GM12878 (cell line): ENCODE data around the gene PTPRC. TPM values are rescaled to one million over a fixed set of nuclear protein-coding genes. Genes with fewer than 3 reads are reported as not detected.

ENCODE experiments used
- ATAC-seq: fragments of 200-7000 bp; cut with Tn5 transposase; 3 replicates; pipeline ENCODE4 v1.9.1; 2020; ENCODE audit warnings: mild to moderate bottlenecking, moderate library complexity
- BruUV-seq: library from RNA; stranded (reverse); fragments of 400-500 nt; replicated peaks from 2 replicates; lab custom pipeline; 2021; lab: Mats Ljungman, UMichigan
- CTCF ChIA-PET: fragments of 300-600 bp; sonication (Branson Sonifier 250); formaldehyde crosslinking; extraction: SDS; loops from one replicate; lab custom pipeline; 2021; ENCODE audit warnings: inconsistent platforms; lab: Yijun Ruan, JAX
- POLR2A ChIA-PET: fragments of 350-600 bp; formaldehyde crosslinking; extraction: SDS; loops from one replicate; lab custom pipeline; 2021; ENCODE audit warnings: inconsistent platforms; lab: Charles Lee
- RAD21 ChIA-PET: fragments of 300-600 bp; sonication (Branson Sonifier 250); formaldehyde crosslinking; loops from one replicate; lab custom pipeline; 2023; ENCODE audit warnings: antibody characterized with exemption; ENCODE audit not compliant: unreplicated experiment; lab: Charles Lee
- SMC1A ChIA-PET: fragments of 300-600 bp; sonication (Branson Sonifier 250); formaldehyde crosslinking; loops from one replicate; lab custom pipeline; 2023; ENCODE audit not compliant: unreplicated experiment, uncharacterized antibody; lab: Charles Lee
- DNase-seq: peaks from one replicate; pipeline ENCODE4 v3.0.0-alpha.2; 2011; ENCODE audit warnings: low read depth, low spot score
- FAIRE-seq: peaks from 3 replicates; lab custom pipeline; 2011; peaks lifted over from hg19 to GRCh38; lab: Jason Lieb, UNC
- H2AFZ ChIP-seq: 2 replicates; pipeline ENCODE4 v1.6.0; 2011; ENCODE audit warnings: low read depth, low read length, control low read depth; ENCODE audit not compliant: control insufficient read depth
- H3K27ac ChIP-seq: 2 replicates; pipeline ENCODE4 v1.5.1; 2011; ENCODE audit warnings: control low read depth; ENCODE audit not compliant: control insufficient read depth, insufficient read depth
- H3K27me3 ChIP-seq, 2 experiments: replicated peaks in 1 of 2; 2 replicates each; pipeline versions ENCODE4 v1.6.0 to v1.6.1; 2011; ENCODE audit warnings: low read length in 1 of 2; ENCODE audit not compliant: control insufficient read depth in 2 of 2, insufficient read depth in 2 of 2
- H3K36me3 ChIP-seq, 2 experiments: 2 replicates each; pipeline ENCODE4 v1.5.1; 2011; ENCODE audit warnings: low read length in 1 of 2; ENCODE audit not compliant: control insufficient read depth in 2 of 2, insufficient read depth in 2 of 2
- H3K4me1 ChIP-seq: 2 replicates; pipeline ENCODE4 v1.6.1; 2011; ENCODE audit warnings: mild to moderate bottlenecking, low read length, moderate library complexity, mixed read lengths; ENCODE audit not compliant: control insufficient read depth, insufficient read depth
- H3K4me2 ChIP-seq: 2 replicates; pipeline ENCODE4 v1.6.0; 2011; ENCODE audit warnings: control low read depth; ENCODE audit not compliant: control insufficient read depth, insufficient read depth
- H3K4me3 ChIP-seq: fragments of 200-600 bp; sonication (generic); 2 replicates; pipeline ENCODE4 v1.5.1; 2016
- H3K79me2 ChIP-seq: 2 replicates; pipeline ENCODE4 v1.6.0; 2011; ENCODE audit warnings: low read length; ENCODE audit not compliant: control insufficient read depth, insufficient read depth
- H3K9ac ChIP-seq: 2 replicates; pipeline ENCODE4 v1.8.0; 2011; ENCODE audit warnings: low read length, control low read depth, mixed read lengths; ENCODE audit not compliant: control insufficient read depth, insufficient read depth
- H3K9me3 ChIP-seq: replicated peaks from 3 replicates; pipeline ENCODE4 v1.5.1; 2011; ENCODE audit warnings: mild to moderate bottlenecking, low read length; ENCODE audit not compliant: control insufficient read depth, insufficient read depth
- H4K20me1 ChIP-seq: 2 replicates; pipeline ENCODE4 v1.6.0; 2011; ENCODE audit not compliant: control insufficient read depth, insufficient read depth
- ASH2L ChIP-seq: fragments of 300-600, 200-600 bp; sonication (generic); IDR thresholded peaks from 2 replicates; pipeline ENCODE4 v1.6.1; 2017; ENCODE audit warnings: low read depth, mild to moderate bottlenecking, borderline replicate concordance
- CHD1 ChIP-seq: IDR thresholded peaks from 2 replicates; pipeline ENCODE4 v1.6.1; 2012; ENCODE audit warnings: low read depth, low read length, improper control_type of control experiment
- CHD4 ChIP-seq: fragments of 200-600 bp; sonication (generic); IDR thresholded peaks from 2 replicates; pipeline ENCODE4 v1.6.1; 2016; ENCODE audit warnings: mild to moderate bottlenecking
- GATAD2B ChIP-seq: fragments of 450-650 bp; conservative IDR thresholded peaks from 2 replicates; pipeline ENCODE4 v1.6.1; 2017; ENCODE audit warnings: low read depth, mild to moderate bottlenecking, moderate library complexity
- HDAC2 ChIP-seq: fragments of 200-600 bp; sonication (generic); IDR thresholded peaks from 2 replicates; pipeline ENCODE4 v1.6.1; 2017
- MEF2A ChIP-seq: IDR thresholded peaks from 2 replicates; pipeline ENCODE4 v1.6.1; 2011; ENCODE audit warnings: low read depth, mild to moderate bottlenecking, low read length, moderate library complexity; ENCODE audit not compliant: insufficient read depth
- MTA2 ChIP-seq: fragments of 450-650 bp; IDR thresholded peaks from 2 replicates; pipeline ENCODE4 v1.6.1; 2016; ENCODE audit warnings: low read depth, mild to moderate bottlenecking, moderate library complexity
- RAD21 ChIP-seq: IDR thresholded peaks from 2 replicates; pipeline ENCODE4 v1.6.1; 2011; ENCODE audit warnings: mild to moderate bottlenecking, low read depth, low read length, moderate library complexity; ENCODE audit not compliant: insufficient read depth
- RELA ChIP-seq: fragments of 450-650 bp; IDR thresholded peaks from 2 replicates; pipeline ENCODE4 v1.8.0; 2014; ENCODE audit warnings: borderline replicate concordance; ENCODE audit not compliant: partially characterized antibody
- SPI1 ChIP-seq: IDR thresholded peaks from 2 replicates; pipeline ENCODE4 v1.6.1; 2011; ENCODE audit warnings: low read depth, mild to moderate bottlenecking, low read length, moderate library complexity, borderline replicate concordance; ENCODE audit not compliant: insufficient read depth
- STAT3 ChIP-seq: IDR thresholded peaks from 2 replicates; pipeline ENCODE4 v1.6.1; 2011; ENCODE audit warnings: low read depth, low read length, improper control_type of control experiment
- TARDBP ChIP-seq: IDR thresholded peaks from 2 replicates; pipeline ENCODE4 v1.6.1; 2016; ENCODE audit warnings: borderline replicate concordance
- TCF3 ChIP-seq: IDR thresholded peaks from 2 replicates; pipeline ENCODE4 v1.6.1; 2012; ENCODE audit warnings: low read depth, mild to moderate bottlenecking, low read length, borderline replicate concordance; ENCODE audit not compliant: insufficient read depth
- YBX1 ChIP-seq: fragments of 450-650 bp; IDR thresholded peaks from 2 replicates; pipeline ENCODE4 v1.6.1; 2016; ENCODE audit warnings: antibody characterized with exemption
- ZNF274 ChIP-seq: IDR thresholded peaks from one replicate; pipeline ENCODE4 v1.8.0; 2011; ENCODE audit not compliant: insufficient read length, insufficient read depth
- WGBS: methylation state at CpG from one replicate; pipeline ENCODE4 v1.1.6; 2016; ENCODE audit warnings: low lambda C conversion rate; ENCODE audit not compliant: insufficient replicate concordance, insufficient coverage; ENCODE audit errors: missing lambda C conversion rate; 5-methylcytosine and 5-hydroxymethylcytosine counted together
- in situ Hi-C: fragments of 300-500 bp; cut with MboI; formaldehyde crosslinking; loops from 9 replicates; pipeline ENCODE4 v1.14.3; 2018; ENCODE audit warnings: mixed read lengths
- intact Hi-C: fragments of 100-400 bp; cut with micrococcal nuclease; formaldehyde crosslinking; loops from one replicate; pipeline ENCODE4 v1.14.2; 2022; ENCODE audit not compliant: unreplicated experiment
- polyA plus RNA-seq, 11 experiments: library from polyadenylated mRNA; depleted of rRNA in 4 of 11; unstranded in 6 of 11; stranded (reverse) in 5 of 11; fragments of >200 nt; fragmentation: Nextera tagmentation in 4 of 11; fragmentation: Illumina TruSeq in 1 of 11; extraction: Ambion mirVana in 4 of 11; extraction: Trizol in 1 of 11; gene quantifications; 1 replicate in 1 of 11; 2 replicates in 10 of 11; pipeline versions ENCODE4 v1.2.1 to v1.2.3, GENCODE V29; 2011 to 2016; ENCODE audit warnings: inconsistent platforms in 2 of 11, missing spikeins in 2 of 11, low read depth in 1 of 11
- total RNA-seq, 4 experiments: library from RNA; depleted of rRNA in 3 of 4; stranded (reverse); fragments of >200 nt in 3 of 4; fragmentation: Illumina TruSeq in 1 of 4; extraction: Trizol in 1 of 4; gene quantifications; 2 replicates each; pipeline versions ENCODE4 v1.2.1 to v1.2.3, GENCODE V29; 2013 to 2021
- TF ChIP-seq, protein P1 (sequence below): fragments of 150-350 bp; IDR thresholded peaks from 2 replicates; pipeline ENCODE4 v1.6.1; 2014; ENCODE audit warnings: mild to moderate bottlenecking, low read depth, low read length
- TF ChIP-seq, protein P2 (sequence below), 3 experiments: IDR thresholded peaks in 2 of 3; conservative IDR thresholded peaks in 1 of 3; 2 replicates each; pipeline ENCODE4 v1.5.1; 2011; ENCODE audit warnings: low read depth in 3 of 3, low read length in 3 of 3, mild to moderate bottlenecking in 3 of 3, control low read depth in 2 of 3, moderate library complexity in 2 of 3, inconsistent platforms in 1 of 3, mixed read lengths in 1 of 3; ENCODE audit not compliant: control insufficient read depth in 2 of 3, insufficient read depth in 1 of 3; ENCODE audit errors: extremely low read depth in 1 of 3
- TF ChIP-seq, protein P3 (sequence below): fragments of 450-650 bp; conservative IDR thresholded peaks from 2 replicates; pipeline ENCODE4 v1.6.1; 2017; ENCODE audit warnings: mild to moderate bottlenecking, moderate library complexity

PTPRC gene
- total and polyA plus RNA-seq, 10 of the 15 experiments (the other 5 are each of a cell fraction or from before 2014, with no cell fraction given) = 72.9 to 221 (median 118) TPM

DNA sequence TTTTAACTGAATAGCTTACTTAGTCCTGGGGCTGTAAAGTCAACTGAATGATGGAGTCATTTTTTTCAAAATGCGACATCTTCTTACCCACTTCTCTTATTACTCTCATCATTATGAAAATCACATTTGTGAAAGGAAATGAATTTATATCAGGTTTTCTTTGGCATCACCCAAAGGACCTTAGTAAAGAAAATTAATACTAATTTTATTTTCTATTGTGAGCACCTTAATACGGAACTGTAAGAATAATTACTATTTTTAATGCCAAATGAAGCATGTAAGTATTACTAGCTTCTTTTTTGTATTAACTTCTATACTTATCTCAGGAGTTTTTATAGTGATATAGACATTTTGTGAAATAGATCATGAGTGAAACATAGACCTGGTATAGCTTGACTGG lies 30.9 kb downstream of the PTPRC start:
- no TSS peak for BruUV-seq
- Histone ChIP-seq H3K27ac (no peak overlapping the region), H3K9me3 (peaks cover 3% of the 10 kb centered on the region; the same call in 1 of the 3 replicates), H2AFZ (no peak overlapping the region), H4K20me1 (no peaks in the 10 kb centered on the region), H3K4me1 (peaks cover 11% of the 10 kb centered on the region), H3K4me3 (no peak overlapping the region), H3K4me2 (no peak overlapping the region), H3K27me3 (no peaks in the 10 kb centered on the region), H3K9ac (no peak overlapping the region), H3K79me2 (no peaks in the 10 kb centered on the region; the same call in none of the 2 replicates), H3K36me3 (no peaks in the 10 kb centered on the region; a peak in 1 of 4 replicates)
- FAIRE-seq (no peak), ATAC-seq (no peak), DNase-seq (no peak)
- ChIA-PET RAD21 (interaction anchor here (1.0 to 4.7 kb wide), 8 partner anchors 12 to 72 kb away, joined by 3 to 27 read pairs (median 4); partner anchors contain the start of gene PTPRC), CTCF (interaction anchor here (0.7 to 1.7 kb wide), 2 partner anchors 15 to 69 kb away, joined by 3 to 6 read pairs; no protein-coding TSS in a partner anchor), POLR2A (interaction anchor here (0.8 to 2.7 kb wide), 6 partner anchors 8 to 415 kb away, joined by 3 to 14 read pairs (median 4); no protein-coding TSS in a partner anchor), SMC1A (interaction anchor here (1.0 to 9.7 kb wide), 8 partner anchors 9 to 151 kb away, joined by 3 to 100 read pairs (median 10); no protein-coding TSS in a partner anchor)
- TF ChIP-seq GATAD2B (no peak), STAT3 (no peak), TARDBP (no peak), MTA2 (no peak), YBX1 (no peak), ASH2L (no peak), RELA (no peak), RAD21 (no peak), MEF2A (no peak), CHD1 (no peak), ZNF274 (no peak), TCF3 (no peak), CHD4 (no peak), HDAC2 (no peak), SPI1 (no peak)
- TF ChIP-seq, protein P1, sequence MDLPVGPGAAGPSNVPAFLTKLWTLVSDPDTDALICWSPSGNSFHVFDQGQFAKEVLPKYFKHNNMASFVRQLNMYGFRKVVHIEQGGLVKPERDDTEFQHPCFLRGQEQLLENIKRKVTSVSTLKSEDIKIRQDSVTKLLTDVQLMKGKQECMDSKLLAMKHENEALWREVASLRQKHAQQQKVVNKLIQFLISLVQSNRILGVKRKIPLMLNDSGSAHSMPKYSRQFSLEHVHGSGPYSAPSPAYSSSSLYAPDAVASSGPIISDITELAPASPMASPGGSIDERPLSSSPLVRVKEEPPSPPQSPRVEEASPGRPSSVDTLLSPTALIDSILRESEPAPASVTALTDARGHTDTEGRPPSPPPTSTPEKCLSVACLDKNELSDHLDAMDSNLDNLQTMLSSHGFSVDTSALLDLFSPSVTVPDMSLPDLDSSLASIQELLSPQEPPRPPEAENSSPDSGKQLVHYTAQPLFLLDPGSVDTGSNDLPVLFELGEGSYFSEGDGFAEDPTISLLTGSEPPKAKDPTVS = no peak
- TF ChIP-seq, protein P2, sequence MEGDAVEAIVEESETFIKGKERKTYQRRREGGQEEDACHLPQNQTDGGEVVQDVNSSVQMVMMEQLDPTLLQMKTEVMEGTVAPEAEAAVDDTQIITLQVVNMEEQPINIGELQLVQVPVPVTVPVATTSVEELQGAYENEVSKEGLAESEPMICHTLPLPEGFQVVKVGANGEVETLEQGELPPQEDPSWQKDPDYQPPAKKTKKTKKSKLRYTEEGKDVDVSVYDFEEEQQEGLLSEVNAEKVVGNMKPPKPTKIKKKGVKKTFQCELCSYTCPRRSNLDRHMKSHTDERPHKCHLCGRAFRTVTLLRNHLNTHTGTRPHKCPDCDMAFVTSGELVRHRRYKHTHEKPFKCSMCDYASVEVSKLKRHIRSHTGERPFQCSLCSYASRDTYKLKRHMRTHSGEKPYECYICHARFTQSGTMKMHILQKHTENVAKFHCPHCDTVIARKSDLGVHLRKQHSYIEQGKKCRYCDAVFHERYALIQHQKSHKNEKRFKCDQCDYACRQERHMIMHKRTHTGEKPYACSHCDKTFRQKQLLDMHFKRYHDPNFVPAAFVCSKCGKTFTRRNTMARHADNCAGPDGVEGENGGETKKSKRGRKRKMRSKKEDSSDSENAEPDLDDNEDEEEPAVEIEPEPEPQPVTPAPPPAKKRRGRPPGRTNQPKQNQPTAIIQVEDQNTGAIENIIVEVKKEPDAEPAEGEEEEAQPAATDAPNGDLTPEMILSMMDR (IDR thresholded peaks at IDR 0.05 in 2 of 3, conservative IDR thresholded peaks at IDR 0.05 in 1 of 3; ENCODE audit: control insufficient read depth in 2 of 3, extremely low read depth in 1 of 3, insufficient read depth in 1 of 3, low read depth in 3 of 3, low read length in 3 of 3) = no peak
- TF ChIP-seq, protein P3, sequence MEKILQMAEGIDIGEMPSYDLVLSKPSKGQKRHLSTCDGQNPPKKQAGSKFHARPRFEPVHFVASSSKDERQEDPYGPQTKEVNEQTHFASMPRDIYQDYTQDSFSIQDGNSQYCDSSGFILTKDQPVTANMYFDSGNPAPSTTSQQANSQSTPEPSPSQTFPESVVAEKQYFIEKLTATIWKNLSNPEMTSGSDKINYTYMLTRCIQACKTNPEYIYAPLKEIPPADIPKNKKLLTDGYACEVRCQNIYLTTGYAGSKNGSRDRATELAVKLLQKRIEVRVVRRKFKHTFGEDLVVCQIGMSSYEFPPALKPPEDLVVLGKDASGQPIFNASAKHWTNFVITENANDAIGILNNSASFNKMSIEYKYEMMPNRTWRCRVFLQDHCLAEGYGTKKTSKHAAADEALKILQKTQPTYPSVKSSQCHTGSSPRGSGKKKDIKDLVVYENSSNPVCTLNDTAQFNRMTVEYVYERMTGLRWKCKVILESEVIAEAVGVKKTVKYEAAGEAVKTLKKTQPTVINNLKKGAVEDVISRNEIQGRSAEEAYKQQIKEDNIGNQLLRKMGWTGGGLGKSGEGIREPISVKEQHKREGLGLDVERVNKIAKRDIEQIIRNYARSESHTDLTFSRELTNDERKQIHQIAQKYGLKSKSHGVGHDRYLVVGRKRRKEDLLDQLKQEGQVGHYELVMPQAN = no peak
- intact Hi-C loops = no loop called here
- 27% methylated on average over 2 of the region's 2 CpGs for WGBS
- in situ Hi-C loops = loop anchor here (10.0 kb wide), 1 partner anchor 505 kb away; no protein-coding TSS in a partner anchor
